Loucy (cell line): ENCODE data around the gene RHOU.

ENCODE experiments used
- H2AFZ ChIP-seq: fragments of 200-600 bp; sonication (generic); 2 replicates; pipeline ENCODE4 v1.6.0; 2016; ENCODE audit warnings: antibody characterized with exemption, mild to moderate bottlenecking, low read length, moderate library complexity
- H3F3A ChIP-seq: fragments of 200-600 bp; 2 replicates; pipeline ENCODE4 v1.6.0; 2016; ENCODE audit warnings: antibody characterized with exemption, low read depth, mild to moderate bottlenecking
- H3K27me3 ChIP-seq: fragments of 200-600 bp; sonication (generic); 2 replicates; pipeline ENCODE4 v1.6.1; 2014; ENCODE audit warnings: low read length, mild to moderate bottlenecking; ENCODE audit not compliant: insufficient read depth, poor library complexity, severe bottlenecking
- H3K36me3 ChIP-seq: fragments of 200-600 bp; sonication (generic); 2 replicates; pipeline ENCODE4 v1.6.1; 2016; ENCODE audit warnings: low read length; ENCODE audit not compliant: insufficient read depth
- H3K4me1 ChIP-seq: fragments of 200-600 bp; sonication (generic); 2 replicates; pipeline ENCODE4 v1.5.1; 2014; ENCODE audit warnings: low read length, mild to moderate bottlenecking; ENCODE audit not compliant: insufficient read depth, poor library complexity, severe bottlenecking
- H3K4me2 ChIP-seq: fragments of 200-600 bp; sonication (generic); 2 replicates; pipeline ENCODE4 v1.6.0; 2014; ENCODE audit warnings: antibody characterized with exemption, low read length, low read depth, mild to moderate bottlenecking; ENCODE audit not compliant: poor library complexity, severe bottlenecking
- H3K4me3 ChIP-seq: fragments of 200-600 bp; sonication (generic); 2 replicates; pipeline ENCODE4 v1.5.1; 2014; ENCODE audit warnings: low read length, mild to moderate bottlenecking, mixed read lengths; ENCODE audit not compliant: poor library complexity, severe bottlenecking
- H3K79me2 ChIP-seq: fragments of 200-600 bp; sonication (generic); 2 replicates; pipeline ENCODE4 v1.6.1; 2014; ENCODE audit warnings: low read length; ENCODE audit not compliant: insufficient read depth
- H3K9ac ChIP-seq: fragments of 200-600 bp; sonication (generic); 2 replicates; pipeline ENCODE4 v1.6.0; 2014; ENCODE audit warnings: mild to moderate bottlenecking, low read depth, low read length, moderate library complexity; ENCODE audit not compliant: poor library complexity, severe bottlenecking
- H3K9me2 ChIP-seq: fragments of 200-600 bp; sonication (generic); replicated peaks from 2 replicates; pipeline ENCODE4 v1.6.1; 2016; ENCODE audit warnings: low read depth, low read length, mixed read lengths
- H3K9me3 ChIP-seq: fragments of 200-600 bp; sonication (generic); 2 replicates; pipeline ENCODE4 v1.6.1; 2014; ENCODE audit warnings: mild to moderate bottlenecking, antibody characterized with exemption, low read length, low read depth; ENCODE audit not compliant: insufficient read depth
- H4K20me1 ChIP-seq: fragments of 200-600 bp; sonication (generic); 2 replicates; pipeline ENCODE4 v1.6.0; 2014; ENCODE audit warnings: antibody characterized with exemption, low read length, mild to moderate bottlenecking; ENCODE audit not compliant: insufficient read depth, poor library complexity, severe bottlenecking
- CTCF ChIP-seq: fragments of 200-600 bp; sonication (generic); conservative IDR thresholded peaks from 2 replicates; pipeline ENCODE4 v1.5.1; 2014; ENCODE audit warnings: mild to moderate bottlenecking, antibody characterized with exemption, low read length
- EZH2phosphoT487 ChIP-seq: fragments of 200-600 bp; IDR thresholded peaks from 2 replicates; pipeline ENCODE4 v1.6.1; 2018; ENCODE audit warnings: antibody characterized with exemption, mild to moderate bottlenecking, moderate library complexity, borderline replicate concordance

The RHOU gene

DNA sequence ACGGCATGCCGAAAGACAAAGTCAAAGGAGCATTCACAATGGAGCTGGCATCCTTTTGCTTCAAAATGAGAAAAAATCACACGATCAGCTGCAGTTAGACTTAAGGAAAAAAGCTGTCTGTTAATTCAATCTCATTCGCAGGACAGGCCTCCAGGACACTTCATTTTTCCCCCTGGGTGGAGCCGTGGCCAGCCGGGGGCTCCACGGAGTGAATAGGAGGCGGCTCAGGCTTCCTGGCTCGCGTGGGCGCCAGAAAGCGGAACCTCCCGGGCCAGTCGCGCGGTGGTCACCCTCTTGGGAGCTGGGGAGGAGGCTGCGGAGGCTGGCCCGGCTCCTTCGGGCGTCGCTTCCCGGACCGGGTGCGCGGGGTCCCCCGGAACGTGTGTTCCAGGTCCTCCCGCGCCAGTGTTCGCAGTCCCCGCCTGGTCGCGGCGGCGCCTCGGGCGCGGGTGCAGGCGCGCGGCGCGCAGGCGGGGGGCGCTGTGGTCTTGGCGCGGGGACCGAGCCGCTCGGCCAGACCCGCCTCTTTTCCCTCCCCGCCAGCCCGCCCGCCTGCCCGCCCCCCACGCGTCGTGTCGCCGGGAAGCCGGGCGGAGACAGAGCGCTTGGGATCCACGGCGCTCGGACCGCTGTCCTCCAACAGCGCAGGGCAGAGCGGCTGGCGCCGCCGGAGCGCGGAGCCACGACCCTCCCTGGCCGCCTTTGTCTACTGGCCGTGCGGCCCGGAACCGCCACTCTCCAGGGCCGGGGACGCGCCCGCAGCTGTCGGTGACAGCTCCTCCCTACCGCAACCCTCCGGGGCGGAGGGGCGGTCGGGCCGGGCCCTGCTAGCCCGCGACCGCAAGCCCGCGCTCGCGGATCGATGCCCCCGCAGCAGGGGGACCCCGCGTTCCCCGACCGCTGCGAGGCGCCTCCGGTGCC is at the start of gene RHOU:
Gene RHOU, plus strand, starts transcription at position 599 of the 921 bp plus-strand sequence. Its CDS starts 264 bp downstream, at position 863.
- peak within 1 kb of the TSS; percentile 85 for H3K4me3 ChIP-seq
- no peaks in the 10 kb centered on the region for H3K36me3 ChIP-seq
- no peaks in the 10 kb centered on the region for H3K79me2 ChIP-seq
- H3K4me1 ChIP-seq = peaks cover 32% of the 10 kb centered on the region
- H3K9me2 ChIP-seq = no peaks in the 10 kb centered on the region
- no peaks in the 10 kb centered on the region for H3K27me3 ChIP-seq
- no peaks in the 10 kb centered on the region for H4K20me1 ChIP-seq
- TF ChIP-seq EZH2phosphoT487 = no peak
- TF ChIP-seq CTCF = peak; percentile 53
- peak within 1 kb of the TSS; percentile 88 for H3K4me2 ChIP-seq
- peak within 1 kb of the TSS; percentile 98 for H2AFZ ChIP-seq
- no peaks in the 10 kb centered on the region for H3K9me3 ChIP-seq
- no peaks in the 10 kb centered on the region for H3F3A ChIP-seq
- peak within 1 kb of the TSS; percentile 77 for H3K9ac ChIP-seq

DNA sequence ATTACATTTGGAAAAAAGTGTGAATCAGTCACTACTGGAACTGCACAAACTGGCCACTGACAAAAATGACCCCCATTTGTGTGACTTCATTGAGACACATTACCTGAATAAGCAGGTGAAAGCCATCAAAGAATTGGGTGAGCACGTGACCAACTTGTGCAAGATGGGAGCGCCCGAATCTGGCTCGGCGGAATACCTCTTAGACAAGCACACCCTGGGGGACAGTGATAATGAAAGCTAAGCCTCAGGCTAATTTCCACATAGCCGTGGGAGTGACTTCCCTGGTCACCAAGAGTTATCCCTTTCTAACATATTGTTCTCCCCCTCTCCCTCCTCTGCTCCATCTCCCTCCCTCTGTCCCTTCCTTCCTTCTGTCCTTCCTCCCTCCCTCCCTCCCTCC is 47.7 kb upstream of the RHOU start:
- no peaks in the 10 kb centered on the region for H3K36me3 ChIP-seq
- no peak overlapping the region for H3K9ac ChIP-seq
- H2AFZ ChIP-seq = no peak overlapping the region
- H3K27me3 ChIP-seq = no peaks in the 10 kb centered on the region
- H3K9me2 ChIP-seq = no peaks in the 10 kb centered on the region
- H3K4me3 ChIP-seq = no peak overlapping the region
- H3F3A ChIP-seq = no peaks in the 10 kb centered on the region
- H3K9me3 ChIP-seq = no peaks in the 10 kb centered on the region
- H3K4me1 ChIP-seq = no peaks in the 10 kb centered on the region
- H4K20me1 ChIP-seq = no peaks in the 10 kb centered on the region
- no peaks in the 10 kb centered on the region for H3K79me2 ChIP-seq
- H3K4me2 ChIP-seq = no peak overlapping the region
- TF ChIP-seq EZH2phosphoT487 (no peak), CTCF (no peak)

- Histone ChIP-seq H3K9me3 (no peaks in the 10 kb centered on the region), H3K79me2 (no peaks in the 10 kb centered on the region), H3K36me3 (no peaks in the 10 kb centered on the region), H3K9me2 (no peaks in the 10 kb centered on the region), H3K9ac (no peak overlapping the region), H4K20me1 (no peaks in the 10 kb centered on the region), H2AFZ (no peak overlapping the region), H3K4me1 (no peaks in the 10 kb centered on the region), H3K27me3 (no peaks in the 10 kb centered on the region), H3K4me2 (no peak overlapping the region), H3K4me3 (no peak overlapping the region), H3F3A (no peaks in the 10 kb centered on the region)
- TF ChIP-seq CTCF = no peak
- TF ChIP-seq EZH2phosphoT487 = no peak
These were observed 46.0 kb upstream of the RHOU start for GRCh38 chr1:228689255-228689654.
